Neural crest cell (in vitro differentiated cells): ENCODE data around the gene LRRC1. TPM values are rescaled to one million over a fixed set of nuclear protein-coding genes. Genes with fewer than 3 reads are reported as not detected.

Experiments
- DNase-seq: peaks from one replicate; pipeline ENCODE4 v3.0.0; 2021; ENCODE audit warnings: low read depth, mixed read lengths, low spot score
- H3K27ac Mint-ChIP-seq: one replicate; pipeline ENCODE4 v1.8.0; 2021; ENCODE audit warnings: mild to moderate bottlenecking, mixed read lengths; ENCODE audit not compliant: unreplicated experiment
- H3K27me3 Mint-ChIP-seq: 2 replicates; pipeline ENCODE4 v1.8.0; 2021; ENCODE audit warnings: low read depth, mild to moderate bottlenecking, mixed read lengths
- H3K36me3 Mint-ChIP-seq: 2 replicates; pipeline ENCODE4 v1.8.0; 2021; ENCODE audit warnings: low read depth, mild to moderate bottlenecking, mixed read lengths
- H3K4me1 Mint-ChIP-seq: 2 replicates; pipeline ENCODE4 v1.8.0; 2021; ENCODE audit warnings: mixed read lengths
- H3K4me3 Mint-ChIP-seq: one replicate; pipeline ENCODE4 v1.8.0; 2021; ENCODE audit warnings: mild to moderate bottlenecking, mixed read lengths
- H3K9me3 Mint-ChIP-seq: 2 replicates; pipeline ENCODE4 v1.8.0; 2021; ENCODE audit warnings: mixed read lengths
- CTCF ChIP-seq: fragments of 200-600 bp; sonication (generic); conservative IDR thresholded peaks from 2 replicates; pipeline ENCODE4 v1.5.0; 2021; ENCODE audit warnings: antibody characterized with exemption, mild to moderate bottlenecking
- total RNA-seq: library from RNA; stranded (reverse); gene quantifications from 2 replicates; pipeline ENCODE4 v1.2.1, GENCODE V29; 2021

Gene LRRC1
- total RNA-seq, 1 donor from 2014 or later = 6.6 TPM

GRCh38 chr6:53831081-53831869, 36.5 kb downstream of the LRRC1 start:
- H3K36me3 Mint-ChIP-seq = no peaks in the 10 kb centered on the region
- no peak for TF ChIP-seq CTCF
- H3K27me3 Mint-ChIP-seq = no peaks in the 10 kb centered on the region
- peaks cover 18% of the 10 kb centered on the region for H3K4me1 Mint-ChIP-seq
- no peak overlapping the region for H3K4me3 Mint-ChIP-seq
- H3K27ac Mint-ChIP-seq = no peak overlapping the region
- DNase-seq = no peak
- H3K9me3 Mint-ChIP-seq = no peaks in the 10 kb centered on the region

- Mint-ChIP-seq H3K9me3 (no peaks in the 10 kb centered on the region), H3K36me3 (no peaks in the 10 kb centered on the region), H3K4me1 (peaks cover 19% of the 10 kb centered on the region), H3K4me3 (no peak overlapping the region), H3K27me3 (no peaks in the 10 kb centered on the region), H3K27ac (no peak overlapping the region)
- no peak for TF ChIP-seq CTCF
- DNase-seq = no peak
These were observed 37.3 kb downstream of the LRRC1 start for GRCh38 chr6:53831936-53832660.

GRCh38 chr6:53833155-53833554, 38.4 kb downstream of the LRRC1 start:
- Mint-ChIP-seq H3K4me3 (no peak overlapping the region), H3K27me3 (no peaks in the 10 kb centered on the region), H3K27ac (no peak overlapping the region), H3K4me1 (peaks cover 29% of the 10 kb centered on the region), H3K9me3 (no peaks in the 10 kb centered on the region), H3K36me3 (no peaks in the 10 kb centered on the region)
- no peak for TF ChIP-seq CTCF
- DNase-seq = no peak

- no peak overlapping the region for H3K27ac Mint-ChIP-seq
- H3K9me3 Mint-ChIP-seq = no peaks in the 10 kb centered on the region
- no peaks in the 10 kb centered on the region for H3K27me3 Mint-ChIP-seq
- DNase-seq = no peak
- H3K4me3 Mint-ChIP-seq = no peak overlapping the region
- H3K4me1 Mint-ChIP-seq = peaks cover 33% of the 10 kb centered on the region
- no peak for TF ChIP-seq CTCF
- H3K36me3 Mint-ChIP-seq = no peaks in the 10 kb centered on the region
These were observed 39.3 kb downstream of the LRRC1 start for GRCh38 chr6:53834132-53834531.

- peaks cover 14% of the 10 kb centered on the region for H3K9me3 Mint-ChIP-seq
- H3K27ac Mint-ChIP-seq = peak overlapping the region; percentile 69
- TF ChIP-seq CTCF = no peak
- no peaks in the 10 kb centered on the region for H3K27me3 Mint-ChIP-seq
- H3K4me1 Mint-ChIP-seq = peaks cover 38% of the 10 kb centered on the region
- peak overlapping the region; percentile 58 for H3K4me3 Mint-ChIP-seq
- peaks cover 17% of the 10 kb centered on the region for H3K36me3 Mint-ChIP-seq
- no peak for DNase-seq
These were observed 43.3 kb downstream of the LRRC1 start for GRCh38 chr6:53837865-53838769.
